Measurements from ENCODE around the gene LRRC32.

DNA sequence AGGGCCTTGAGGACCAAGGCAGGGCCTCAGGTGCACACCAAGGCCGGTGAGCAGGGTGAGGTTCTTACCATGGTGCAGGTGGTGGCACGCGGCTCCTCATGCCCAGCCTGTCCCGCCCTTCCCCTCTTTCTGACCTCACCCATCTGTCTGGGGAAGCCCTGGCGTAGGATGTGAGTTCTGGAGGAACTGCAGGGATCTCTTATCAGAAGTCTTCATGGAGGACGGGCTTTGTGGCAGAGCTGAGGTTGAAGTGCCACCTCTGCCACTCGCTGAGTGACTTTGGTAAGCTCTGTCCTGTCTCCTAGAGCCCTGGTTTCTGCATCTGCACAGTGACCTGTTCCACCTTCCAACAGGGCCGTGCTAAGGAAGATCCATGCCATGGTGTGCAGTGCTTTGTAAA, 49.1 kb downstream of the LRRC32 start:
- TF ChIP-seq, protein P1, sequence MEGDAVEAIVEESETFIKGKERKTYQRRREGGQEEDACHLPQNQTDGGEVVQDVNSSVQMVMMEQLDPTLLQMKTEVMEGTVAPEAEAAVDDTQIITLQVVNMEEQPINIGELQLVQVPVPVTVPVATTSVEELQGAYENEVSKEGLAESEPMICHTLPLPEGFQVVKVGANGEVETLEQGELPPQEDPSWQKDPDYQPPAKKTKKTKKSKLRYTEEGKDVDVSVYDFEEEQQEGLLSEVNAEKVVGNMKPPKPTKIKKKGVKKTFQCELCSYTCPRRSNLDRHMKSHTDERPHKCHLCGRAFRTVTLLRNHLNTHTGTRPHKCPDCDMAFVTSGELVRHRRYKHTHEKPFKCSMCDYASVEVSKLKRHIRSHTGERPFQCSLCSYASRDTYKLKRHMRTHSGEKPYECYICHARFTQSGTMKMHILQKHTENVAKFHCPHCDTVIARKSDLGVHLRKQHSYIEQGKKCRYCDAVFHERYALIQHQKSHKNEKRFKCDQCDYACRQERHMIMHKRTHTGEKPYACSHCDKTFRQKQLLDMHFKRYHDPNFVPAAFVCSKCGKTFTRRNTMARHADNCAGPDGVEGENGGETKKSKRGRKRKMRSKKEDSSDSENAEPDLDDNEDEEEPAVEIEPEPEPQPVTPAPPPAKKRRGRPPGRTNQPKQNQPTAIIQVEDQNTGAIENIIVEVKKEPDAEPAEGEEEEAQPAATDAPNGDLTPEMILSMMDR (IDR thresholded peaks at IDR 0.05; ENCODE audit: insufficient read depth, low read length, poor library complexity, severe bottlenecking): no peak
- TF ChIP-seq EZH2phosphoT487 (conservative IDR thresholded peaks at IDR 0.05; ENCODE audit: low read length): no peak
